Gastroesophageal sphincter (tissue), 3 donors: ENCODE measurements around the gene SERGEF.

Source experiments
- POLR2A ChIP-seq, 2 donors: fragments of 450-650 bp; IDR thresholded peaks; one replicate each; pipeline ENCODE4 v1.6.1; 2017; ENCODE audit warnings: antibody characterized with exemption in 2 of 2, mild to moderate bottlenecking in 2 of 2, moderate library complexity in 1 of 2
- TF ChIP-seq, protein P1 (sequence below), 4 experiments: fragments of 200-600 bp in 2 of 4; fragments of 450-650 bp in 2 of 4; sonication (generic) in 1 of 4; IDR thresholded peaks; one replicate each; pipeline ENCODE4 v1.5.1; 2017 to 2019; ENCODE audit warnings: antibody characterized with exemption in 4 of 4, mild to moderate bottlenecking in 2 of 4, moderate library complexity in 2 of 4

DNA sequence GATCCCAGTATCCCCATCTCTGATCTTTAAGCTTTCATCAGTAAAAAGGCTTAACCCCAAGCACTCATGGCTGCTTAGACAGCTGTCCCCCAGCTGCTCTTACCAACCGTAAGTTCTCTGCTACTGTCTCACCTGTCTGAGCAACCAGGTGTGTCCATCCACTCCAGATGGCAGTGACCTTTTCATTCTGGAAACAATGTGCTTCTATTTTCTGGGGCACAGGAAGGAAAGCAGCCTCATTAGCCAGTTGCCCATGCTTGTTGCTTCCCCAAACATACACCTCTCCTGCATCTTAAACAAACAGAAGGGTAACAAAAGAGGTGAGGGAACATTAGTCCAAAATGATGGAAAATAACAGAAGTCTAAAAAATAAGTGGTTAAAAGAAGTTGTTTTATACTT, 24.4 kb downstream of the SERGEF start:
- no peak for TF ChIP-seq POLR2A (IDR thresholded peaks at IDR 0.05)
- TF ChIP-seq, protein P1, sequence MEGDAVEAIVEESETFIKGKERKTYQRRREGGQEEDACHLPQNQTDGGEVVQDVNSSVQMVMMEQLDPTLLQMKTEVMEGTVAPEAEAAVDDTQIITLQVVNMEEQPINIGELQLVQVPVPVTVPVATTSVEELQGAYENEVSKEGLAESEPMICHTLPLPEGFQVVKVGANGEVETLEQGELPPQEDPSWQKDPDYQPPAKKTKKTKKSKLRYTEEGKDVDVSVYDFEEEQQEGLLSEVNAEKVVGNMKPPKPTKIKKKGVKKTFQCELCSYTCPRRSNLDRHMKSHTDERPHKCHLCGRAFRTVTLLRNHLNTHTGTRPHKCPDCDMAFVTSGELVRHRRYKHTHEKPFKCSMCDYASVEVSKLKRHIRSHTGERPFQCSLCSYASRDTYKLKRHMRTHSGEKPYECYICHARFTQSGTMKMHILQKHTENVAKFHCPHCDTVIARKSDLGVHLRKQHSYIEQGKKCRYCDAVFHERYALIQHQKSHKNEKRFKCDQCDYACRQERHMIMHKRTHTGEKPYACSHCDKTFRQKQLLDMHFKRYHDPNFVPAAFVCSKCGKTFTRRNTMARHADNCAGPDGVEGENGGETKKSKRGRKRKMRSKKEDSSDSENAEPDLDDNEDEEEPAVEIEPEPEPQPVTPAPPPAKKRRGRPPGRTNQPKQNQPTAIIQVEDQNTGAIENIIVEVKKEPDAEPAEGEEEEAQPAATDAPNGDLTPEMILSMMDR (IDR thresholded peaks at IDR 0.05): no peak
